Hematopoietic multipotent progenitor cell treated with erythropoietin and hydrocortisone succinate and interleukin-3 and kit ligand, for 8 days (in vitro differentiated cells): ENCODE results near the gene NTN4.
"Not testable (repeated sequence)": the region's sequence is repeated elsewhere in the genome, so short reads cannot be mapped to it uniquely, and the experiment has no call there.

ENCODE experiments used
- DNase-seq: peaks from one replicate; pipeline ENCODE4 v3.0.0-alpha.2; 2015

The NTN4 gene

GRCh38 chr12:95790033-95790916 is at the start of gene NTN4:
NTN4 (minus strand) TSS chr12:95790764; CDS start chr12:95790309, 455 bp downstream.
- no peak for DNase-seq

GRCh38 chr12:95838125-95838524 is 47.6 kb upstream of the NTN4 start:
- no peak for DNase-seq

DNA sequence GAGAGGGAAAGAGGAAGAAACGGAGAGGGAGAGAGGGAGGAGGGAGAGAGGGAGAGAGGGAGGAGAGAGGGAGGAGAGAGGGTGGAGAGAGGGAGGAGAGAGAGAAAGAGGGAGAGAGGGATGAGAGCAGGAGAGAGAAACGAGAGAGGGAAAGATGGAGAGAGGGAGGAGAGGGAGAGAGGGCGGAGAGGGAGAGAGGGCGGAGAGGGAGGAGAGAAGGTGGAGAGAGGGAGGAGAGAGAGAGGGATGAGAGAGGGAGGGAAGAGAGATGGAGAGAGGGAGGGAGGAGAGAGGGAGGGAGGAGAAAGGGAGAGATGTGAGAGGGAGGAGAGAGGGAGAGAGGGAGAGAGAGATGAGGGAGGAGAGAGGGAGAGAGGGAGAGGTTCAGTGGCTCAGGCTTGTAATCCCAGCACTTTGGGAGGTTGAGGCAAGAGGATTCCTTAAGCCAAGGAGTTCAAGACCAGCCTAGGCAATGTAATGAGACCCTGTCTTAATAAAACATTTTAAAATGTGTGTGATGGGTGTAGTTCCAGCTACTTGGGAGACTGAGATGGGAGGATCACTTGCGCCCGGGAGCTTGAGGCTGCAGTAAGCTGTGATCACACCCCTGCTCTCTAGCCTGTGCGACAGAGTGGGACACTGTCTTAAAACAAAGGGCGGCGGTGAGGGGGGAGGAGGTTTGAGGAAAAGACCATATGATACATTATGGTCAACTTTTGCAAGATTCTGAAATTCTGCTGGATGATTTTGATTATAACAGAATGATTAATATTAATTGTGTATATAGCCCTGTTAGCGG is 46.9 kb upstream of the NTN4 start:
- no peak for DNase-seq

- DNase-seq: no peak
Measured at GRCh38 chr12:95836630-95837239, 46.2 kb upstream of the NTN4 start.

DNA sequence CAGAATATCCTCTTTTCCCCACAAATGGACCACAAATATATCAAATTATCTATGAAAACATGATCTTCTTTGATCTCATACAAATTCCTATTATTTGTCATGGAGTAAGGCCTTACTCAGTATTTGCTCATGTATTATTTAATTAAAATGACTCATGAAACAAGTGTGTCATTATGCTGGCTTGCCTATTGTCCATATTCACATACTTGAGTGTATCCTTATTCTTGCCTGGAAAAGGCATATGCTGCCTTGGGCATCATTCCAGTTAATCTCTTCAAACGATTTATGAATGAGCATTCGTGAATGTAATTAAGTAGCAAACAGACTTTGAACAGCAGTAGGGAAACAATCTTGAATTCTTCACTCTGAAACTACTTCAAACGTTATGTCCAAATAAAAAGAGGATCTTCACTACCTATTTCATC is 45.6 kb upstream of the NTN4 start:
- no peak for DNase-seq

DNA sequence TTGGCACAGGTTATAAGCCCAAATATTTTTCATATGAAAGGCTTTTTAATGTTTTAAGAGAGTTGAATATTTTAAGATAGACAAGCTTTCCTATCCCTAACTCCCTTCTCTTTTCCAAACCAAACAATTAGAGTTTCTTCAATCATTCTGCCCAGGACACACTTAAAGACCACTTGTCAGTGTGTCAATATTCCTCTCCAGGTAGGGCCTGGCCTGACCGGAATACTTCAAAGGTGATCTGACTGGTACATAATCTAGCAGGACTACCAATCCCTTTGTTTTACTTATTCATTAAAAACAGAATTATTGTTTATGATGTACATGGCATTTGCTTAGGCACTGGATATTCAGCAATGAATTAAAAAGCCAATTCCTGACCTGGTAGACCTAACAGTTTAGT is 44.0 kb upstream of the NTN4 start:
- DNase-seq: no peak

GRCh38 chr12:95830335-95831089 is 39.9 kb upstream of the NTN4 start:
- no peak for DNase-seq

DNA sequence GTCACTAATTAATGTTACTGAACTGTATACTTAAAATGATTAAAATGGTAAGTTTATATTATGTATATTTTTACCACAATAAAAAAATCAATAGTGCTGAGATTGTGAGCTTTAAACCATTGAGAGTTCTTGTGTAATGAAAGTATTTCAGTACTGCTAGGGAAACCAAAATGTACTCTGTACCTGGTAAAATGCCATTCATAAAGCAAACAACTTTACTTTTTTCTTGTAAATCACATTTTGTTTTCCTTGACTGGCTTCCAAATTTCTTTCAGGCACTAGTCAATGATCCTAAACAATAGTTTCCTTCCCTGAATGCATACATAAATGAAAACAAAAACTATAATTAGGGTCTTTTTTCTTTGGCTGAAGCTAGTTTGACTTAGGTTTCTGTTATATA is 38.8 kb upstream of the NTN4 start:
- DNase-seq: no peak

GRCh38 chr12:95820096-95820703 is 29.6 kb upstream of the NTN4 start:
- peak; percentile 43 for DNase-seq

DNA sequence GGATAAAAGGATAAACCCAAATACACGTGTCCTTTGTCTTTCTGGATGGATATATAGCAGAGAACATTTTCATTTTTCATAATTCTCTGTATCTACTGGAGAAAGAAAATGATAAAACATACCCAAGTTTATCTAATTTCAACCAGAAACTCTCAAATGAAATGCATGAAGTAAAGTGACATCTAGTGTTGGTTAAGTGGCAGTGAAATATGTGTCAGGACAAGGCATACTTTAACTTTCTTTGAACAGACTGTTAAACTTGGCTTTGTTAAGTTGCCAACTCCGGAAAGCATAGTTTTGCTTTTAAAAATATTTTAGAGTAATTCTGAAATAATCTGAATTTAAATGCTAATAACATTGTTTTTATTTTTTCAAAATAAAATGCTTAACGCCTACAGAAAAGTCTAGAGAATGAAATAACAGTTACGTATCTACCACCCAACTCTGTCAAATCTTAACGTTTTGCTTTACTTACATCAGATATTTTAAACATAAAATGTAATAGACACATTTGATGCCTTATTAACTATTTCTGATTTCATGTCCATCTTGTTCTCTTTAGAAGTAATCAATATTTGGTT is 25.2 kb upstream of the NTN4 start:
- peak; percentile 41 for DNase-seq

GRCh38 chr12:95812155-95812554 is 21.6 kb upstream of the NTN4 start:
- not testable (repeated sequence) for DNase-seq

GRCh38 chr12:95810411-95810810 is 19.8 kb upstream of the NTN4 start:
- no peak for DNase-seq

GRCh38 chr12:95809000-95809680 is 18.6 kb upstream of the NTN4 start:
- no peak for DNase-seq

DNA sequence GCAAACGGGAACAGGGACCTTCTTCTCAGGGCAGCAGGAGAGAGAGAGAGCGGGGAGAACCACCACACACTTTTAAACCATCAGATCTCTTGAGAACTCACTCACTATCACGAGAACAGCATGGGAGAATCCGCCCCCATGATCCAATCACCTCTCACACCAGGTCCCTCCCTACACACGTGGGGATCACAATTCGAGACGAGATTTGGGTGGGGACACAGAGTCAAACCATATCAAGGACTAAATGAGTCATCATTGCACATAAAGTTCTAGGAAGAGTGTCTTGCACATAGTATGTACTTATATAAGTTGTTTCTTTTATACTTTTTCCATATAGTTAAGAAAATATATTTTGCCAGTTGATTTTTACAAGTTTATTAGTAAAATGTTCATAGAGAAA is 17.6 kb upstream of the NTN4 start:
- no peak for DNase-seq

DNA sequence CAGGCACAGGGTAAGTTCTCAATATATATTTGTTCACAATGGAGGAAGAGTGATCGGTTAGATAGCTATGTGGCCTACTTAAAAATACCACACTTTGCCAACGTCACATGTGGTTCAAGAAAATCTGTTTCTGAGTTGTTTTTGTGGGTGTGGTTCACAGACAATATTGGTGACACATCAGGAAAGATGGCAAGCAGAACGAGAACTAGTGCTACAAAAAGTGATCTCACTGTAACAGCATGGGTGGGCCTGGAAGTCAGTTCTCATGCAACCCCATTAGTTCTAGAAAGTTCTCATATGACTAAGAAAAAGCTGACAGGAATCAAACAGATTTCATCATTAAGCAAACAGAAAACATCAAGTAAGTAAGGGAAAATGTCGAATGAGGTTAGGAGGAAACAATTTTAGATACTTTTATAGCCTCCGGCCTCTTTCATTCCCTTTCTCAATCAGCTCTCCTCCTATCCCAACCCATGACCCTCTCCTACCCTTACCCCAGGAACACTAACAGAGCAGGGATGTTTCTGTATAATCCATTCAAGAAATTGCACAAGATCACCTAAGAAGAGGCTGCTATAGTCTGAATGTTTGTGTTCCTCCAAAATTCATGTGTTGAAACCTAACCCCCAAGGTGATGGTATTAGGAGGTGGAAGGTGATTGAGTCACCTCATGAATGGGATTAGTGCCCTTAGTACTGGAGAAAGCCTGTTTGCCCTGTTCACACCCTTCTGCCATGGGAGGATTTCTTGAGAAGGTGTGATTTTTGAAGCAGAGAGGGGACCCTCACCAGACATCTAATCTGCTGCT is 15.5 kb upstream of the NTN4 start:
- DNase-seq: no peak

DNA sequence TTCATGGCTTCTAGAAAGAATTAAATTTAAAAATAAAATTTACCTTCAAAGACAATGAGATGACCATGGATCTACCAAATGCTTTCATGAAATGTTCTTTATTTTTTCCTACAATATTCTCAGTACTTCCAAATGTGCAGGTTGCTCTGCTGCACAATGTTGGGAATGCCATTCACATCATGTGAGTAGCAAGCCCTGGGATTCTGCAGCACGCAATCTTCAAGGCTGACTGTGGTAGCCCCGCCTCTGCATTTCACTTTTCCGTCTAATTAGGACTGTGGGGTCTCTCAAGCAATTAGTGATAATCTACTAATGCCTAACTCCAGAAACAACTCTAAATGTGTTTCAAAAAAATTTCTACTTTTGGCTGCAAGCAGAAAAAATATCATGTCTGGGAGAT is 13.7 kb upstream of the NTN4 start:
- DNase-seq: no peak

GRCh38 chr12:95803817-95804216 is 13.3 kb upstream of the NTN4 start:
- no peak for DNase-seq

GRCh38 chr12:95802482-95803270 is 12.1 kb upstream of the NTN4 start:
- no peak for DNase-seq

DNA sequence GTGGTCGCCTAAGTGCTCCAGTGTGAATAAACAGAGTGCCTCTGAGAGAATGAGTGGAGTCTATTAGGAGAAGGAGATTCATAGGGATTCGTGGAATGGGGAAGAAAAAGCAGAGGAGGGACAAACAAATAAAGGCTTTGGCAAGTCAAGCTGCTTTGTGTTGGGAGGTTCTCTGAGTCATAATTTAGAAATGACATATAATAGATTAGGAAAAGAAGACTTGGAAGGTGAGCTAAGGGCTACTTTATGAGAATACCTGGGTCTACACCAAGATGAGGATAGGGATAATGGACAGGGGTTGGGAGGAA is 6.4 kb upstream of the NTN4 start:
- no peak for DNase-seq
